Measurements from ENCODE around the gene RANBP3L. TPM values are rescaled to one million over a fixed set of nuclear protein-coding genes. Genes with fewer than 3 reads are reported as not detected.

RANBP3L gene
- total and polyA plus RNA-seq, 11 donors = 0.14 to 2.2 (median 0.38) TPM

DNA sequence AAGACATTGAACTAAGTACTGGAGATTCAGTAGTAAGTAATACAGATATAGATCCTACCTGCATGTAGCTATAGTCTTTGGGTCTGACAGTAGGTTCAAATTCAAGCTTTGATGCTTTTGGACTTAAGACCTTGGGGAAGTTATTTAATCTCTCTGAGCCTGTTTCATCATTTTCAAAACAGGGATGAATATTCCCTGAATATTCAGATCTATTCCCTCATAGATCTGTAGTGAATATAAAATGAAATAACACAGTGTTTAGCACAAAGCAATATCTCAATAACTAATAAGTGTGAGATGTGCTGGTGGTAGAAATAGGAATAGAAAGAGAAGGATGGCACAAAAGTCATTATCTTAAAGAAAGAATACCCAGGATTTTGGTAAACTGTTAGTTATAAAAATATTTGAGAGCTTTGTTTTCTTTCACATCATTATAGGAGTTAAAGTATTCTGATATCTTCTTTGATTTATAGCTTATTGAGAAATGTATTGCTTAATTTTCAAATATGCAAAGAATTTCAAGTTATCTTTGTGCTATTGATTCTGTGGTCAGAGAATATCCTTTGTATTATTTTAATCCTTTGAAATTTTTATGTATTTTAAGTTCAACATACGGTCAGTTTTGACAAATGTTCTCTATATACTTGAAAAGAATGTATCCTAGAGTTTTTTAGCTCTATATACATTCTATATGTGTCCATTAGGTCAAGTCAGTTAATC is 11.4 kb upstream of the RANBP3L start:
- DNase-seq (no peak), ATAC-seq (no peak)
- TF ChIP-seq POLR2A (IDR thresholded peaks at IDR 0.05) = no peak
- TF ChIP-seq, protein P1, sequence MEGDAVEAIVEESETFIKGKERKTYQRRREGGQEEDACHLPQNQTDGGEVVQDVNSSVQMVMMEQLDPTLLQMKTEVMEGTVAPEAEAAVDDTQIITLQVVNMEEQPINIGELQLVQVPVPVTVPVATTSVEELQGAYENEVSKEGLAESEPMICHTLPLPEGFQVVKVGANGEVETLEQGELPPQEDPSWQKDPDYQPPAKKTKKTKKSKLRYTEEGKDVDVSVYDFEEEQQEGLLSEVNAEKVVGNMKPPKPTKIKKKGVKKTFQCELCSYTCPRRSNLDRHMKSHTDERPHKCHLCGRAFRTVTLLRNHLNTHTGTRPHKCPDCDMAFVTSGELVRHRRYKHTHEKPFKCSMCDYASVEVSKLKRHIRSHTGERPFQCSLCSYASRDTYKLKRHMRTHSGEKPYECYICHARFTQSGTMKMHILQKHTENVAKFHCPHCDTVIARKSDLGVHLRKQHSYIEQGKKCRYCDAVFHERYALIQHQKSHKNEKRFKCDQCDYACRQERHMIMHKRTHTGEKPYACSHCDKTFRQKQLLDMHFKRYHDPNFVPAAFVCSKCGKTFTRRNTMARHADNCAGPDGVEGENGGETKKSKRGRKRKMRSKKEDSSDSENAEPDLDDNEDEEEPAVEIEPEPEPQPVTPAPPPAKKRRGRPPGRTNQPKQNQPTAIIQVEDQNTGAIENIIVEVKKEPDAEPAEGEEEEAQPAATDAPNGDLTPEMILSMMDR (IDR thresholded peaks at IDR 0.05) = no peak
- Histone ChIP-seq H3K36me3 (no peaks in the 10 kb centered on the region), H3K4me1 (no peaks in the 10 kb centered on the region), H3K27ac (no peak overlapping the region), H3K4me3 (no peak overlapping the region), H3K27me3 (no peaks in the 10 kb centered on the region), H3K9me3 (peaks cover 0 to 4% (median 0%) of the 10 kb centered on the region in 12 donors)
- 71 to 77% (median 74%) methylated on average over 1 of the region's 1 CpG for WGBS, 4 donors
- intact Hi-C loops (cut with DNase I) = no loop called here

GRCh38 chr5:36311956-36312355 is 10.3 kb upstream of the RANBP3L start:
- Histone ChIP-seq H3K9me3 (peaks cover 0 to 4% (median 0%) of the 10 kb centered on the region in 12 donors), H3K36me3 (no peaks in the 10 kb centered on the region), H3K27me3 (no peaks in the 10 kb centered on the region), H3K27ac (no peak overlapping the region), H3K4me1 (no peaks in the 10 kb centered on the region), H3K4me3 (no peak overlapping the region)
- no peak for TF ChIP-seq POLR2A (IDR thresholded peaks at IDR 0.05)
- TF ChIP-seq, protein P1 (IDR thresholded peaks at IDR 0.05) = no peak
- WGBS, 4 donors = 40 to 67% (median 55%) methylated on average over 1 of the region's 1 CpG
- no peak for ATAC-seq
- intact Hi-C loops (cut with DNase I) = no loop called here
- no peak for DNase-seq

DNA sequence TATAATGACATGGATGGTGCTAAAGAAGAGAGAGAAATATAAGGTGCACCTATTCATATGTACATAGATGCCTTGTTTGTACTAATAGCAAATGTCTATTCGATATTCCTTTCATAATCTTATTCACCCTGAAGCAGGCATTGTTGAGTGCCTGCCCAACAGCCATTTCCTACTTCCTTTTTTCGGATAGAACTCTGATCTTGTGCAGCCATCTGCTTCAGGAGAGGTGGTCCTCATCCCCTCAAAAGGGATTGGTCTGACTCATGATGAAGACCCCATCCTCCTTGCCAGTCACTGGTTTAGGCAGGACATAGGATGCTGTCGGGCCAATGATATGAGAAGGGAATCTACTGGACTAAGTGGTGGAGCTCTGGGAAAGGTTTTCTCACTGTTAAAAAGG is 8.4 kb upstream of the RANBP3L start:
- ATAC-seq (no peak), DNase-seq (no peak)
- Histone ChIP-seq H3K4me1 (peaks cover 0 to 10% (median 0%) of the 10 kb centered on the region in 12 donors), H3K9me3 (peaks cover 0 to 4% (median 0%) of the 10 kb centered on the region in 12 donors), H3K36me3 (no peaks in the 10 kb centered on the region), H3K27ac (no peak overlapping the region), H3K27me3 (no peaks in the 10 kb centered on the region), H3K4me3 (no peak overlapping the region)
- TF ChIP-seq, protein P1 (IDR thresholded peaks at IDR 0.05) = no peak
- TF ChIP-seq POLR2A (IDR thresholded peaks at IDR 0.05) = no peak
- intact Hi-C loops (cut with DNase I) = no loop called here
- WGBS, 4 donors = 67 to 78% (median 73%) methylated on average over 3 of the region's 3 CpGs

DNA sequence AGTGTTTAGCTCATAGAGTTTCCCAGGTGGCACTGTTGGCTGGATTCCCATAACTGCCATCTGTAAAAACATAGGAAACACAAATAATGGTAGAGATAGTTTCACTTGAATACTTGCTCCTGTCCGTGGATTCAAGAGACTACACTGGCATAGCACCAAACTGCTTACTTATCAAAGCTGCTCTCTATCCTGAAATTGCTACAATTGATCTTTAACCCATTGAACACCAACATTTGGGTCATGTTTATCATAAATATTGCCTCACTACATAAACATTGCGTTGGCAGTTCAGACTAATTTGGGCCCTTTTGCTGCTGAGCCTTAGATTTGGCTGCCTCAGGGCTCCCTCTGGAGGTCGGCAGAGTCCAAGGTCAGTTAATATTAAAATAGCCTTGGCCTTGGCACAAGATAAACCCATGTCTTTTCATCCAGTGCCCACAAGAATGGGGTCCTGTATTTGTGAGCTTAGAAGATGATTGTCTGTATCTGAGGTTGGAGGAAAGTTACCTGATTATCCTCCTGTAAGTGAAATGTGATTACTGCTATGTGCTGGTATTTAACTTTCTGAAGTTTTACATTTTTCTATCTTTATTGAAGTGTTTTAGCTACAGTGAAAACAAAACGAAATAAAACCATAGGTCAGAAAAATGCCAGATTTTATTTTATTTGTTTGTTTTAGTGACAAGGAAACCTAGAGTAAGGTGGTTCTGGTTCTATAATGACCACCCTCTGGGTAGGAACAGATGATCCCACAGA is 4.0 kb upstream of the RANBP3L start:
- ATAC-seq (peak; percentile 68 to 86 (median 80)), DNase-seq (peak; percentile 41 to 48 (median 47))
- TF ChIP-seq, protein P1 (IDR thresholded peaks at IDR 0.05) = peak; percentile 38 to 79 (median 68)
- TF ChIP-seq POLR2A (IDR thresholded peaks at IDR 0.05) = no peak
- no peak overlapping the region for H3K27ac ChIP-seq
- H3K4me3 ChIP-seq = no peak overlapping the region
- H3K4me1 ChIP-seq = peaks cover 0 to 27% (median 10%) of the 10 kb centered on the region in 12 donors
- whole genome bisulfite sequencing, 4 donors = 21 to 28% (median 25%) methylated on average over 4 of the region's 4 CpGs
- no peaks in the 10 kb centered on the region for H3K9me3 ChIP-seq
- H3K27me3 ChIP-seq = no peaks in the 10 kb centered on the region
- H3K36me3 ChIP-seq = no peaks in the 10 kb centered on the region
- intact Hi-C loops (cut with DNase I) = loop anchor here in 9 of 10 donors (2.0 to 10.0 kb wide), 9 partner anchors 38 to 389 kb away; partner anchors contain the start of gene NADK2 (in 3 of the 9)
